A673 (cell line): ENCODE measurements around the gene RNF6. TPM values are rescaled to one million over a fixed set of nuclear protein-coding genes. Genes with fewer than 3 reads are reported as not detected.
A peak's percentile ranks its signal among the peaks of the same experiment; 100 is the strongest.
"Not testable (repeated sequence)": the region's sequence is repeated elsewhere in the genome, so short reads cannot be mapped to it uniquely, and the experiment has no call there.

Experiments used
- BruUV-seq: library from RNA; stranded (reverse); fragments of 400-500 nt; replicated peaks from 2 replicates; lab custom pipeline; 2021; lab: Mats Ljungman, UMichigan
- CTCF ChIA-PET: fragments of 300-600 bp; sonication (Branson Sonifier 250); formaldehyde crosslinking; loops from one replicate; lab custom pipeline; 2022; ENCODE audit warnings: antibody characterized with exemption; lab: Charles Lee
- POLR2A ChIA-PET: fragments of 300-600 bp; sonication (Branson Sonifier 250); formaldehyde crosslinking; loops from one replicate; lab custom pipeline; 2022; ENCODE audit warnings: antibody characterized with exemption; ENCODE audit not compliant: low non-redundant PET; lab: Charles Lee
- DNase-seq: peaks from one replicate; pipeline ENCODE4 v3.0.0-alpha.2; 2015; ENCODE audit warnings: low spot score
- H3K27ac ChIP-seq: fragments of 200-600 bp; sonication (generic); 2 replicates; pipeline ENCODE4 v1.5.1; 2016; ENCODE audit warnings: mixed run types, low read depth, mild to moderate bottlenecking, mixed read lengths, antibody characterized with exemption, low read length; ENCODE audit not compliant: poor library complexity, severe bottlenecking
- H3K27me3 ChIP-seq: fragments of 200-600 bp; sonication (generic); replicated peaks from 2 replicates; pipeline ENCODE4 v1.6.1; 2017; ENCODE audit warnings: mixed run types, low read depth, mild to moderate bottlenecking, mixed read lengths, antibody characterized with exemption, low read length; ENCODE audit not compliant: insufficient read depth, poor library complexity
- H3K36me3 ChIP-seq: fragments of 200-600 bp; sonication (generic); 2 replicates; pipeline ENCODE4 v1.6.1; 2016; ENCODE audit warnings: mixed run types, mild to moderate bottlenecking, mixed read lengths, antibody characterized with exemption, low read length; ENCODE audit not compliant: insufficient read depth, poor library complexity, severe bottlenecking
- H3K4me1 ChIP-seq: fragments of 200-600 bp; sonication (generic); 2 replicates; pipeline ENCODE4 v1.6.1; 2017; ENCODE audit warnings: mixed run types, mild to moderate bottlenecking, mixed read lengths, antibody characterized with exemption, low read length; ENCODE audit not compliant: insufficient read depth, poor library complexity, severe bottlenecking
- H3K4me3 ChIP-seq: fragments of 200-600 bp; sonication (generic); 2 replicates; pipeline ENCODE4 v1.5.1; 2016; ENCODE audit warnings: low read depth, mixed run types, mild to moderate bottlenecking, mixed read lengths, low read length; ENCODE audit not compliant: poor library complexity, severe bottlenecking
- H3K9me3 ChIP-seq: fragments of 200-600 bp; sonication (generic); 2 replicates; pipeline ENCODE4 v1.6.1; 2016; ENCODE audit warnings: mixed run types, low read depth, mild to moderate bottlenecking, mixed read lengths, antibody characterized with exemption, low read length; ENCODE audit not compliant: poor library complexity, severe bottlenecking
- CTCF ChIP-seq: fragments of 300-800, 200-600 bp; sonication (generic); conservative IDR thresholded peaks from 2 replicates; pipeline ENCODE4 v1.5.1; 2017; ENCODE audit warnings: low read depth, mild to moderate bottlenecking, antibody characterized with exemption, low read length, moderate library complexity, mixed read lengths
- EZH2 ChIP-seq: fragments of 200-600 bp; sonication (generic); IDR thresholded peaks from 2 replicates; pipeline ENCODE4 v1.6.1; 2017; ENCODE audit warnings: borderline replicate concordance, low read depth, mild to moderate bottlenecking, mixed read lengths, antibody characterized with exemption, low read length; ENCODE audit not compliant: poor library complexity, severe bottlenecking
- intact Hi-C: fragments of 100-400 bp; cut with micrococcal nuclease; formaldehyde crosslinking; loops from one replicate; pipeline ENCODE4 v1.10.0; 2022; ENCODE audit not compliant: unreplicated experiment
- total RNA-seq: library from RNA; stranded (reverse); gene quantifications from 2 replicates; pipeline ENCODE4 v1.2.3, GENCODE V29; 2021

Gene RNF6
- total RNA-seq, 1 experiment from 2014 or later = 42.2 TPM

- peak within 1 kb of the TSS; percentile 98 for H3K27ac ChIP-seq
- H3K4me1 ChIP-seq = peaks cover 12% of the 10 kb centered on the region
- intact Hi-C loops = no loop called here
- H3K9me3 ChIP-seq = no peaks in the 10 kb centered on the region
- H3K27me3 ChIP-seq = no peaks in the 10 kb centered on the region
- H3K4me3 ChIP-seq = peak within 1 kb of the TSS; percentile 68
- ChIA-PET CTCF (no interaction called here), POLR2A (interaction anchor here (0.6 kb wide), 1 partner anchor 26 kb away, joined by 8 read pairs; no protein-coding TSS in a partner anchor)
- peak; percentile 95 for DNase-seq
- TF ChIP-seq CTCF (no peak), EZH2 (no peak)
- no TSS peak for BruUV-seq
- no peaks in the 10 kb centered on the region for H3K36me3 ChIP-seq
Measured at GRCh38 chr13:26253787-26254582, 31.9 kb upstream of the RNF6 start, which contains the start of gene CDK8. Gene CDK8, plus strand, starts transcription at chr13:26254129. Its CDS starts 513 bp downstream, at chr13:26254642.

GRCh38 chr13:26253262-26253786 is 31.2 kb upstream of the RNF6 start:
- H3K4me1 ChIP-seq = peaks cover 12% of the 10 kb centered on the region
- intact Hi-C loops = no loop called here
- CTCF ChIA-PET = no interaction called here
- no peak for DNase-seq
- H3K36me3 ChIP-seq = no peaks in the 10 kb centered on the region
- no peaks in the 10 kb centered on the region for H3K9me3 ChIP-seq
- H3K4me3 ChIP-seq = peak overlapping the region; percentile 68
- peak overlapping the region; percentile 98 for H3K27ac ChIP-seq
- H3K27me3 ChIP-seq = peaks cover under 1% of the 10 kb centered on the region
- no TSS peak for BruUV-seq
- POLR2A ChIA-PET = no interaction called here
- no peak for TF ChIP-seq CTCF
- TF ChIP-seq EZH2 = no peak

- CTCF ChIA-PET = interaction anchor here (0.7 kb wide), 1 partner anchor 79 kb away, joined by 7 read pairs; no protein-coding TSS in a partner anchor
Measured at GRCh38 chr13:26252006-26252405, 29.9 kb upstream of the RNF6 start.

More at GRCh38 chr13:26252006-26252405, 29.9 kb upstream of the RNF6 start:
- H3K4me1 ChIP-seq, POLR2A ChIA-PET, H3K36me3 ChIP-seq, intact Hi-C loops, H3K27me3 ChIP-seq, H3K4me3 ChIP-seq, H3K9me3 ChIP-seq, DNase-seq, BruUV-seq, H3K27ac ChIP-seq: not testable (repeated sequence)
